Measurements from ENCODE around the gene SLC24A3. TPM values are rescaled to one million over a fixed set of nuclear protein-coding genes. Genes with fewer than 3 reads are reported as not detected.

Gene SLC24A3
- total RNA-seq, 2 donors from 2014 or later = 0.07 TPM; not detected in 1

GRCh38 chr20:19725814-19726525 is 513.5 kb downstream of the SLC24A3 start:
- no peak for ATAC-seq (replicated peaks in 1 of 2)
- Mint-ChIP-seq H3K27me3 (ENCODE audit: low read depth) (no peaks in the 10 kb centered on the region), H3K27ac (no peak overlapping the region), H3K4me1 (ENCODE audit: low read depth) (no peaks in the 10 kb centered on the region), H3K36me3 (ENCODE audit: insufficient read depth in 2 of 2) (no peaks in the 10 kb centered on the region), H3K9me3 (no peaks in the 10 kb centered on the region), H3K4me3 (no peak overlapping the region)
- no peak for DNase-seq

- Mint-ChIP-seq H3K36me3 (ENCODE audit: insufficient read depth in 2 of 2) (no peaks in the 10 kb centered on the region), H3K27ac (no peak overlapping the region), H3K4me3 (no peak overlapping the region), H3K27me3 (ENCODE audit: low read depth) (no peaks in the 10 kb centered on the region), H3K4me1 (ENCODE audit: low read depth) (no peaks in the 10 kb centered on the region), H3K9me3 (no peaks in the 10 kb centered on the region)
- ATAC-seq (replicated peaks in 1 of 2) (no peak), DNase-seq (no peak)
Observed at GRCh38 chr20:19727251-19727847, 514.9 kb downstream of the SLC24A3 start.

- no peaks in the 10 kb centered on the region for H3K4me1 Mint-ChIP-seq (ENCODE audit: low read depth)
- H3K4me3 Mint-ChIP-seq = no peak overlapping the region
- no peaks in the 10 kb centered on the region for H3K9me3 Mint-ChIP-seq
- H3K36me3 Mint-ChIP-seq (ENCODE audit: insufficient read depth in 2 of 2) = no peaks in the 10 kb centered on the region
- DNase-seq (no peak), ATAC-seq (replicated peaks in 1 of 2) (peak in 1 of 2 donors; percentile 60)
- H3K27me3 Mint-ChIP-seq (ENCODE audit: low read depth) = no peaks in the 10 kb centered on the region
- H3K27ac Mint-ChIP-seq = no peak overlapping the region
Observed at GRCh38 chr20:19729672-19730071, 517.2 kb downstream of the SLC24A3 start.

GRCh38 chr20:19730706-19731105 is 518.3 kb downstream of the SLC24A3 start:
- Mint-ChIP-seq H3K36me3 (ENCODE audit: insufficient read depth in 2 of 2) (no peaks in the 10 kb centered on the region), H3K9me3 (no peaks in the 10 kb centered on the region), H3K4me3 (no peak overlapping the region), H3K4me1 (ENCODE audit: low read depth) (peaks cover 5% of the 10 kb centered on the region), H3K27me3 (ENCODE audit: low read depth) (no peaks in the 10 kb centered on the region), H3K27ac (no peak overlapping the region)
- ATAC-seq (replicated peaks in 1 of 2) (no peak), DNase-seq (no peak)

- Mint-ChIP-seq H3K4me3 (no peak overlapping the region), H3K27me3 (ENCODE audit: low read depth) (no peaks in the 10 kb centered on the region), H3K4me1 (ENCODE audit: low read depth) (peaks cover 11% of the 10 kb centered on the region), H3K36me3 (ENCODE audit: insufficient read depth in 2 of 2) (no peaks in the 10 kb centered on the region), H3K9me3 (no peaks in the 10 kb centered on the region), H3K27ac (no peak overlapping the region)
- no peak for DNase-seq
- ATAC-seq (replicated peaks in 1 of 2) = no peak
Observed at GRCh38 chr20:19734811-19735210, 522.4 kb downstream of the SLC24A3 start.

- peak in 1 of 2 donors; percentile 13 for DNase-seq
- Mint-ChIP-seq H3K36me3 (ENCODE audit: insufficient read depth in 2 of 2) (no peaks in the 10 kb centered on the region), H3K9me3 (no peaks in the 10 kb centered on the region), H3K4me1 (ENCODE audit: low read depth) (peaks cover 11% of the 10 kb centered on the region), H3K27me3 (ENCODE audit: low read depth) (no peaks in the 10 kb centered on the region), H3K4me3 (no peak overlapping the region), H3K27ac (no peak overlapping the region)
- peak; percentile 26 to 60 for ATAC-seq (replicated peaks in 1 of 2)
Observed at GRCh38 chr20:19735446-19735845, 523.0 kb downstream of the SLC24A3 start.

- H3K4me1 Mint-ChIP-seq (ENCODE audit: low read depth) = peaks cover 11% of the 10 kb centered on the region
- no peaks in the 10 kb centered on the region for H3K36me3 Mint-ChIP-seq (ENCODE audit: insufficient read depth in 2 of 2)
- ATAC-seq (replicated peaks in 1 of 2) = peak; percentile 96 to 98
- peak in 1 of 2 donors; percentile 18 for DNase-seq
- H3K27ac Mint-ChIP-seq = no peak overlapping the region
- no peaks in the 10 kb centered on the region for H3K9me3 Mint-ChIP-seq
- H3K27me3 Mint-ChIP-seq (ENCODE audit: low read depth) = peaks cover 9% of the 10 kb centered on the region
- no peak overlapping the region for H3K4me3 Mint-ChIP-seq
Observed at GRCh38 chr20:19737025-19737424, 524.6 kb downstream of the SLC24A3 start.

GRCh38 chr20:19738951-19739350 is 526.5 kb downstream of the SLC24A3 start:
- H3K27ac Mint-ChIP-seq = no peak overlapping the region
- ATAC-seq (replicated peaks in 1 of 2) (no peak), DNase-seq (no peak)
- H3K9me3 Mint-ChIP-seq = no peaks in the 10 kb centered on the region
- H3K27me3 Mint-ChIP-seq (ENCODE audit: low read depth) = peaks cover 9% of the 10 kb centered on the region
- no peak overlapping the region for H3K4me3 Mint-ChIP-seq
- H3K36me3 Mint-ChIP-seq (ENCODE audit: insufficient read depth in 2 of 2) = no peaks in the 10 kb centered on the region
- H3K4me1 Mint-ChIP-seq (ENCODE audit: low read depth) = peaks cover 11% of the 10 kb centered on the region

- ATAC-seq (replicated peaks in 1 of 2) (no peak), DNase-seq (no peak)
- Mint-ChIP-seq H3K9me3 (no peaks in the 10 kb centered on the region), H3K27ac (no peak overlapping the region), H3K4me3 (no peak overlapping the region), H3K36me3 (ENCODE audit: insufficient read depth in 2 of 2) (no peaks in the 10 kb centered on the region), H3K27me3 (ENCODE audit: low read depth) (peaks cover 11% of the 10 kb centered on the region), H3K4me1 (ENCODE audit: low read depth) (peaks cover 11% of the 10 kb centered on the region)
Observed at GRCh38 chr20:19739351-19739750, 526.9 kb downstream of the SLC24A3 start.

GRCh38 chr20:19740512-19740911 is 528.1 kb downstream of the SLC24A3 start:
- H3K4me1 Mint-ChIP-seq (ENCODE audit: low read depth) = peaks cover 8% of the 10 kb centered on the region
- peaks cover 2% of the 10 kb centered on the region in 2 donors for H3K36me3 Mint-ChIP-seq (ENCODE audit: insufficient read depth in 2 of 2)
- H3K4me3 Mint-ChIP-seq = no peak overlapping the region
- H3K27ac Mint-ChIP-seq = no peak overlapping the region
- H3K9me3 Mint-ChIP-seq = peaks cover 2% of the 10 kb centered on the region in 2 donors
- DNase-seq (no peak), ATAC-seq (replicated peaks in 1 of 2) (no peak)
- H3K27me3 Mint-ChIP-seq (ENCODE audit: low read depth) = peaks cover 16% of the 10 kb centered on the region

GRCh38 chr20:19741924-19742323 is 529.5 kb downstream of the SLC24A3 start:
- Mint-ChIP-seq H3K9me3 (peaks cover 4 to 6% of the 10 kb centered on the region in 2 donors), H3K4me3 (no peak overlapping the region), H3K27ac (no peak overlapping the region), H3K36me3 (ENCODE audit: insufficient read depth in 2 of 2) (peaks cover 2% of the 10 kb centered on the region in 2 donors), H3K27me3 (ENCODE audit: low read depth) (peaks cover 16% of the 10 kb centered on the region), H3K4me1 (ENCODE audit: low read depth) (peaks cover 5% of the 10 kb centered on the region)
- ATAC-seq (replicated peaks in 1 of 2) (no peak), DNase-seq (no peak)

GRCh38 chr20:19742974-19743639 is 530.7 kb downstream of the SLC24A3 start:
- DNase-seq (no peak), ATAC-seq (replicated peaks in 1 of 2) (no peak)
- Mint-ChIP-seq H3K4me3 (no peak overlapping the region), H3K27me3 (ENCODE audit: low read depth) (peaks cover 16% of the 10 kb centered on the region), H3K9me3 (peaks cover 7 to 10% of the 10 kb centered on the region in 2 donors), H3K27ac (no peak overlapping the region), H3K36me3 (ENCODE audit: insufficient read depth in 2 of 2) (peaks cover 2% of the 10 kb centered on the region in 2 donors), H3K4me1 (ENCODE audit: low read depth) (no peaks in the 10 kb centered on the region)

GRCh38 chr20:19743640-19743995 is 531.2 kb downstream of the SLC24A3 start:
- H3K9me3 Mint-ChIP-seq = peaks cover 7 to 10% of the 10 kb centered on the region in 2 donors
- no peak overlapping the region for H3K27ac Mint-ChIP-seq
- no peaks in the 10 kb centered on the region for H3K4me1 Mint-ChIP-seq (ENCODE audit: low read depth)
- H3K27me3 Mint-ChIP-seq (ENCODE audit: low read depth) = peaks cover 16% of the 10 kb centered on the region
- H3K36me3 Mint-ChIP-seq (ENCODE audit: insufficient read depth in 2 of 2) = peaks cover 2% of the 10 kb centered on the region in 2 donors
- DNase-seq (no peak), ATAC-seq (replicated peaks in 1 of 2) (no peak)
- H3K4me3 Mint-ChIP-seq = no peak overlapping the region
